ENCODE results near the gene ZNF358. TPM values are rescaled to one million over a fixed set of nuclear protein-coding genes. Genes with fewer than 3 reads are reported as not detected.
A peak's percentile ranks its signal among the peaks of the same experiment; 100 is the strongest.

Gene ZNF358
- total and polyA plus RNA-seq, 7 donors: 29.3 to 120 (median 64.5) TPM

DNA sequence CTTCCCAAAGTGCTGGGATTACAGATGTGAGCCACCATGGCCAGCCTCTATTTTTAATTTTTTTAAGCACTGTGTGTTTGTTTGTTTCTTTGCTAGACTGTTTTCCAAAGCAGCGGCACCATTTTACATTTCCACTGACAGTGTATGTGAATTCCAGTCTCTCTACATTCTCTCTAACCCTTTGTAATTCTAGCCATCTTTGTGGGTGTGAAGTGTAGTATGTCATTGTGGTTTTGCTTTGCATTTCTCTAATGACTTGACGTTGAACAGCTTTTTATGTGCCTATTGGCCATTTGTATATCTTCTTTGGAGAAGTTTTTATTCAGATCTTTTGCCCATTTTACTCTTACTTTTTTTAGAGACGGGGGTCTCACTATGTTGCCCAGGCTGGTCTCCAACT lies 31.3 kb downstream of the ZNF358 start:
- no peaks in the 10 kb centered on the region for H3K27me3 ChIP-seq
- H3K9me3 ChIP-seq: no peaks in the 10 kb centered on the region
- peaks cover 0 to 11% (median 11%) of the 10 kb centered on the region in 4 donors for H3K4me1 ChIP-seq
- H3K4me3 ChIP-seq: no peak overlapping the region
- 85 to 86% methylated on average over 3 of the region's 3 CpGs for WGBS, 2 donors
- H3K27ac ChIP-seq: no peak overlapping the region
- intact Hi-C loops (cut with DNase I): no loop called here
- TF ChIP-seq POLR2AphosphoS5 (IDR thresholded peaks at IDR 0.05): no peak
- no peak for TF ChIP-seq EP300 (IDR thresholded peaks at IDR 0.05)
- no peak for DNase-seq
- H3K36me3 ChIP-seq: peaks cover 14 to 55% (median 28%) of the 10 kb centered on the region in 4 donors

DNA sequence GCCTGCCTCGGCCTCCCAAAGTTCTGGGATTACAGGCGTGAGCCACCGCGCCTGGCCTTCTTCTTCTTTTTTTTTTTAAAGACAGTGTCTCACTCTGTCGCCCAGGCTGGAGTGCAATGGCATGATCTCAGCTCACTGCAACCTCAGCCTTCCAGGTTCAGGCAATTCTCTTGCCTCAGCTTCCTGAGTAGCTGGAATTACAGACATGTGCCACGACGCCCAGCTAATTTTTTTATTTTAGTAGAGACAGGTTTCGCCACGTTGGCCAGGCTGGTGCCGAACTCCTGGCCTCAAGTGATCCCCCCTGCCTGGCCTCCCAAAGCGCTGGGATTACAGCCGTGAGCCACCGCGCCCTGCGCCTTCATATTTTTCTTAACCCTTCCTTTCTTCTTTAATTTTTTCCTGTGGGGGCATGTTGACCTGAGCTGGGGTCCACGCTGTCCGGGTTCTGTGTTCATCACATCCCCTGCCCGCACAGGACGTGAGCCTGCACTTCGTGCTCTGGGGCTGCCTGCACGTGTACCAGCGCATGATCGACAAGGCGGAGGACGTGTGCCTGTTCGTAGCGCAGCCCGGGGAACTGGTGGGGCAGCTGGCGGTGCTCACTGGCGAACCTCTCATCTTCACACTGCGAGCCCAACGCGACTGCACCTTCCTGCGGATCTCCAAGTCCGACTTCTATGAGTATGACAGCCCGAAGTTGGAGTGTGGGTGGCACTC lies 33.7 kb downstream of the ZNF358 start:
- 90 to 96% methylated on average over 36 of the region's 36 CpGs for WGBS, 2 donors
- no peak overlapping the region for H3K27ac ChIP-seq
- H3K4me1 ChIP-seq: peaks cover 0 to 11% (median 11%) of the 10 kb centered on the region in 4 donors
- intact Hi-C loops (cut with DNase I): no loop called here
- H3K27me3 ChIP-seq: no peaks in the 10 kb centered on the region
- H3K4me3 ChIP-seq: no peak overlapping the region
- DNase-seq: no peak
- no peaks in the 10 kb centered on the region for H3K9me3 ChIP-seq
- H3K36me3 ChIP-seq: peaks cover 6 to 52% (median 19%) of the 10 kb centered on the region in 4 donors
- no peak for TF ChIP-seq POLR2AphosphoS5 (IDR thresholded peaks at IDR 0.05)
- TF ChIP-seq POLR2A (IDR thresholded peaks at IDR 0.05): no peak
- TF ChIP-seq, protein P1, sequence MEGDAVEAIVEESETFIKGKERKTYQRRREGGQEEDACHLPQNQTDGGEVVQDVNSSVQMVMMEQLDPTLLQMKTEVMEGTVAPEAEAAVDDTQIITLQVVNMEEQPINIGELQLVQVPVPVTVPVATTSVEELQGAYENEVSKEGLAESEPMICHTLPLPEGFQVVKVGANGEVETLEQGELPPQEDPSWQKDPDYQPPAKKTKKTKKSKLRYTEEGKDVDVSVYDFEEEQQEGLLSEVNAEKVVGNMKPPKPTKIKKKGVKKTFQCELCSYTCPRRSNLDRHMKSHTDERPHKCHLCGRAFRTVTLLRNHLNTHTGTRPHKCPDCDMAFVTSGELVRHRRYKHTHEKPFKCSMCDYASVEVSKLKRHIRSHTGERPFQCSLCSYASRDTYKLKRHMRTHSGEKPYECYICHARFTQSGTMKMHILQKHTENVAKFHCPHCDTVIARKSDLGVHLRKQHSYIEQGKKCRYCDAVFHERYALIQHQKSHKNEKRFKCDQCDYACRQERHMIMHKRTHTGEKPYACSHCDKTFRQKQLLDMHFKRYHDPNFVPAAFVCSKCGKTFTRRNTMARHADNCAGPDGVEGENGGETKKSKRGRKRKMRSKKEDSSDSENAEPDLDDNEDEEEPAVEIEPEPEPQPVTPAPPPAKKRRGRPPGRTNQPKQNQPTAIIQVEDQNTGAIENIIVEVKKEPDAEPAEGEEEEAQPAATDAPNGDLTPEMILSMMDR (IDR thresholded peaks at IDR 0.05): no peak
- TF ChIP-seq EP300 (IDR thresholded peaks at IDR 0.05): no peak

DNA sequence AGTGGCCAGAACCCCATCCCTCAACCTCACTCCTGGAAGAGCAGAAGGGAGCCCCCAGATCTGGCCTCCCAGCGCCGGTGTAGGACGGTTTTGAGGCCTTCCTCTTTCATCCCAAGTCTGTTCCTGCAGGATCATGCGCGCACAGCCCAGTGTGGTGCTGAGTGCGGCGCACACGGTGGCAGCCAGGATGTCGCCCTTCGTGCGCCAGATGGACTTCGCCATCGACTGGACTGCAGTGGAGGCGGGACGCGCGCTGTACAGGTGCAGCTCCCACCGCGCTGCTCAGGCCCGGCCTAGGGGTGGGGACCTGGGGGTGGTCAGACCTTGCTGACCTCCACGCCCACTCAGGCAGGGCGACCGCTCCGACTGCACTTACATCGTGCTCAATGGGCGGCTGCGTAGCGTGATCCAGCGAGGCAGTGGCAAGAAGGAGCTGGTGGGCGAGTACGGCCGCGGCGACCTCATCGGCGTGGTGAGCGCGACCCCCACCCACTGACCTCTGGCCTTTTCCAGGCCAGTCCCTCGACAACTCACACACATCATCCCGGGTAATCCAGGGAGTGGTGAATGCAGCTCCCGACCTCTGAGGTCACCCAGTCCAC lies 34.4 kb downstream of the ZNF358 start:
- Histone ChIP-seq H3K36me3 (peaks cover 6 to 54% (median 25%) of the 10 kb centered on the region in 4 donors), H3K27me3 (no peaks in the 10 kb centered on the region), H3K9me3 (no peaks in the 10 kb centered on the region), H3K4me3 (no peak overlapping the region), H3K27ac (no peak overlapping the region), H3K4me1 (peaks cover 0 to 11% (median 11%) of the 10 kb centered on the region in 4 donors)
- DNase-seq: no peak
- no peak for TF ChIP-seq POLR2AphosphoS5 (IDR thresholded peaks at IDR 0.05)
- no peak for TF ChIP-seq POLR2A (IDR thresholded peaks at IDR 0.05)
- no peak for TF ChIP-seq EP300 (IDR thresholded peaks at IDR 0.05)
- TF ChIP-seq, protein P1 (IDR thresholded peaks at IDR 0.05): no peak
- intact Hi-C loops (cut with DNase I): no loop called here
- 94 to 96% methylated on average over 41 of the region's 41 CpGs for WGBS, 2 donors

DNA sequence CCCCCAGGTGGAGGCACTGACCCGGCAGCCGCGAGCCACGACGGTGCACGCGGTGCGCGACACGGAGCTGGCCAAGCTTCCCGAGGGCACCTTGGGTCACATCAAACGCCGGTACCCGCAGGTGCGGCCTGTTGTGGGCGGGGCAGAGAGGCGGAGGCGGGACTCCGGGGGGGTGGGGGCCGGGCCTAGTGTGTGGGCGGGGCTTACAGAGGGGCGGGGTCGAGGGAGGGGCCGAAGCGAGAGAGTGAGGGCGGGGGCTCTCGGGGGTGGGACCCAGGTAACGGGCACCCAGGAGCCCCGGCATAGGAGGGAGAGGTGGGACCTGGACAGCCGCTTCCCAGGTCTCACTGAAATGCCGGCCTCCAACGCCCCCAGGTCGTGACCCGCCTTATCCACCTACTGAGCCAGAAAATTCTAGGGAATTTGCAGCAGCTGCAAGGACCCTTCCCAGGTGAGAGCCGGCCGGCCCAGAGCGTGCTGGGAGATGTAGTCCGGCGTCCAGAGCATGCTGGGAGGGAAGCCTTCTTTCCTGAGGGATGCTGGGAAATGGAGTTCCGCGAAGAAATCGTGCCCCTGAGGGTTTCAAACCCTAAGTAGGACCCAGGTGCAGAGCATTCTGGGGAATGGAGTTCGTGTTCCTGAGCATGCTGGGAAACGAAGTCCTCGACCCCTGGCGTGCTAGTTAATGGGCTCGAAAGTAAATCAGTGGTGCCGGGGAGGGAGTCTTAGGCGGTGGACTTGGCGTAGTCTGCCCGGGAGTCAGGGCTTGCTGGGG lies 35.3 kb downstream of the ZNF358 start:
- H3K4me3 ChIP-seq: peak overlapping the region; percentile 7 to 38 (median 30)
- TF ChIP-seq POLR2AphosphoS5 (IDR thresholded peaks at IDR 0.05) (peak in 1 of 4 donors; percentile 44), POLR2A (IDR thresholded peaks at IDR 0.05) (no peak)
- WGBS, 2 donors: 17 to 41% methylated on average over 51 of the region's 51 CpGs
- peaks cover 6 to 54% (median 27%) of the 10 kb centered on the region in 4 donors for H3K36me3 ChIP-seq
- intact Hi-C loops (cut with DNase I): loop anchor here (1.0 kb wide), 1 partner anchor 16 kb away; the partner anchor contains the start of gene PNPLA6
- H3K27me3 ChIP-seq: no peaks in the 10 kb centered on the region
- peak overlapping the region; percentile 46 to 62 (median 58) for H3K27ac ChIP-seq
- no peaks in the 10 kb centered on the region for H3K9me3 ChIP-seq
- peaks cover 0 to 11% (median 11%) of the 10 kb centered on the region in 4 donors for H3K4me1 ChIP-seq
- peak; percentile 90 for DNase-seq

DNA sequence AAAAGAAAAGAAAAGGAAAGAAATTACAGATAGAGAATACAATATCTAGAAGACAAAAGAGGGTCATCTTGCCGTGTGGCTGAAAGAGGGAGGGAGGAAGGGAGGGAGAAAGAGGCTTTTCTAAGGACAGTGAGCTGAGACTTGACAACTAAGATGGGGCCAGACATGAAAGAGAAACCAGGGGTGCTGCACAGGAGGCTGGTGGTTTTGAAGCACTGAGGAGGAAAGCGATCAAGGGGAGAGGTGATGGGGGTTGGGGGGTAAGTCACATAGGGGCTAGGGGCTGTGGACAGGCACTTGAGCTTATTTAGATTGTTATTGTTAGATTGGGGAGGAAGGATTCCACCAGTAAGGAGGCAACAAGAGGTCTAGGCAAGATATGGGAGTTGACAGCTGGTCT lies 36.9 kb downstream of the ZNF358 start:
- 61 to 94% methylated on average over 2 of the region's 2 CpGs for WGBS, 2 donors
- no peak for TF ChIP-seq EP300 (IDR thresholded peaks at IDR 0.05)
- TF ChIP-seq, protein P1 (IDR thresholded peaks at IDR 0.05): no peak
- no peak for TF ChIP-seq POLR2A (IDR thresholded peaks at IDR 0.05)
- no peak for TF ChIP-seq POLR2AphosphoS5 (IDR thresholded peaks at IDR 0.05)
- peaks cover 19 to 67% (median 42%) of the 10 kb centered on the region in 4 donors for H3K36me3 ChIP-seq

More for the DNA sequence above, 36.9 kb downstream of the ZNF358 start:
- no peak overlapping the region for H3K27ac ChIP-seq
- intact Hi-C loops (cut with DNase I): no loop called here
- H3K9me3 ChIP-seq: no peaks in the 10 kb centered on the region
- no peak for DNase-seq
- H3K4me3 ChIP-seq: no peak overlapping the region
- peaks cover 0 to 11% (median 11%) of the 10 kb centered on the region in 4 donors for H3K4me1 ChIP-seq
- no peaks in the 10 kb centered on the region for H3K27me3 ChIP-seq

Measured in sigmoid colon (tissue), 7 donors.